Gastrocnemius medialis (tissue), 4 donors: Measurements from ENCODE around the gene BMERB1. TPM values are rescaled to one million over a fixed set of nuclear protein-coding genes. Genes with fewer than 3 reads are reported as not detected.

Experiments
- ATAC-seq, 2 donors: fragments of 150-250 bp; one replicate each; pipeline ENCODE4 v1.9.1; 2016
- DNase-seq, 2 donors: peaks; one replicate each; pipeline ENCODE4 v3.0.0-alpha.2; 2019
- H3K27ac ChIP-seq, 4 donors: fragments of 200-600 bp; sonication (generic); 1 replicate in 1 of 4; 2 replicates in 3 of 4; pipeline ENCODE4 v1.5.1; 2016 to 2018; ENCODE audit warnings: mild to moderate bottlenecking in 2 of 4, moderate library complexity in 1 of 4
- H3K27me3 ChIP-seq, 3 donors: fragments of 200-600 bp; sonication (generic) in 2 of 3; 1 replicate in 1 of 3; 2 replicates in 2 of 3; pipeline versions ENCODE4 v1.5.1 to v1.6.0; 2016 to 2019; ENCODE audit warnings: mild to moderate bottlenecking in 1 of 3, moderate library complexity in 1 of 3
- H3K36me3 ChIP-seq, 2 donors: fragments of 200-600 bp; sonication (generic) in 1 of 2; one replicate each; pipeline ENCODE4 v1.5.1; 2017 to 2018
- H3K4me1 ChIP-seq, 2 donors: fragments of 200-600 bp; sonication (generic) in 1 of 2; one replicate each; pipeline ENCODE4 v1.5.1; 2016 to 2017; ENCODE audit warnings: mild to moderate bottlenecking in 2 of 2
- H3K4me3 ChIP-seq, 4 donors: fragments of 200-600 bp; sonication (generic) in 3 of 4; 1 replicate in 1 of 4; 2 replicates in 3 of 4; pipeline ENCODE4 v1.5.1; 2016 to 2019; ENCODE audit warnings: mild to moderate bottlenecking in 2 of 4
- H3K9me3 ChIP-seq, 3 donors: fragments of 200-600 bp; sonication (generic) in 2 of 3; 1 replicate in 1 of 3; 2 replicates in 2 of 3; pipeline ENCODE4 v1.5.1; 2016 to 2019
- CTCF ChIP-seq, 5 experiments: fragments of 450-650 bp in 3 of 5; fragments of 200-600 bp in 2 of 5; sonication (generic) in 2 of 5; IDR thresholded peaks in 4 of 5; conservative IDR thresholded peaks in 1 of 5; 1 replicate in 4 of 5; 2 replicates in 1 of 5; pipeline ENCODE4 v1.5.1; 2016 to 2019; ENCODE audit warnings: antibody characterized with exemption in 5 of 5, mild to moderate bottlenecking in 3 of 5, moderate library complexity in 3 of 5
- POLR2A ChIP-seq, 2 donors: fragments of 450-650 bp; IDR thresholded peaks; one replicate each; pipeline ENCODE4 v1.6.1; 2017; ENCODE audit warnings: antibody characterized with exemption in 2 of 2, mild to moderate bottlenecking in 2 of 2, moderate library complexity in 2 of 2
- in situ Hi-C, 4 donors: fragments of 200-750 bp; cut with MboI; loops; one replicate each; pipeline versions ENCODE4 v1.15.0 to v1.8.0; 2017; ENCODE audit warnings: low sequenced_read_pairs in 4 of 4
- intact Hi-C: fragments of 100-400 bp; cut with DNase I; formaldehyde crosslinking; loops from one replicate; pipeline ENCODE4 v1.15.1; 2023; ENCODE audit warnings: low total_unique reads
- total RNA-seq, 4 donors: library from RNA; depleted of rRNA; stranded (reverse); fragments of >200 nt; gene quantifications; one replicate each; pipeline versions ENCODE4 v1.1.0 to v1.2.3, GENCODE V29; 2016

Gene BMERB1
- total RNA-seq, 4 donors from 2014 or later, result 112 to 392 (median 237) TPM

- no peaks in the 10 kb centered on the region for H3K27me3 ChIP-seq
- peaks cover 15 to 22% of the 10 kb centered on the region in 2 donors for H3K4me1 ChIP-seq
- no peaks in the 10 kb centered on the region for H3K9me3 ChIP-seq
- H3K36me3 ChIP-seq, result no peaks in the 10 kb centered on the region
- H3K27ac ChIP-seq, result peak overlapping the region in 1 of 4 donors; percentile 0
- TF ChIP-seq CTCF (IDR thresholded peaks at IDR 0.05 in 4 of 5, conservative IDR thresholded peaks at IDR 0.05 in 1 of 5), result no peak
- TF ChIP-seq POLR2A (IDR thresholded peaks at IDR 0.05), result no peak
- ATAC-seq (no peak), DNase-seq (no peak)
- H3K4me3 ChIP-seq, result no peak overlapping the region
- in situ Hi-C loops (no loop called here), intact Hi-C loops (no loop called here)
Observed at GRCh38 chr16:15507959-15508627, 73.7 kb downstream of the BMERB1 start.

GRCh38 chr16:15509051-15509592, 74.7 kb downstream of the BMERB1 start:
- Histone ChIP-seq H3K36me3 (no peaks in the 10 kb centered on the region), H3K4me3 (no peak overlapping the region), H3K4me1 (peaks cover 15 to 25% of the 10 kb centered on the region in 2 donors), H3K27ac (no peak overlapping the region), H3K9me3 (no peaks in the 10 kb centered on the region), H3K27me3 (no peaks in the 10 kb centered on the region)
- TF ChIP-seq POLR2A (IDR thresholded peaks at IDR 0.05) (no peak), CTCF (IDR thresholded peaks at IDR 0.05 in 4 of 5, conservative IDR thresholded peaks at IDR 0.05 in 1 of 5) (no peak)
- no peak for ATAC-seq
- intact Hi-C loops, result no loop called here
- in situ Hi-C loops, result no loop called here
- DNase-seq, result no peak

DNA sequence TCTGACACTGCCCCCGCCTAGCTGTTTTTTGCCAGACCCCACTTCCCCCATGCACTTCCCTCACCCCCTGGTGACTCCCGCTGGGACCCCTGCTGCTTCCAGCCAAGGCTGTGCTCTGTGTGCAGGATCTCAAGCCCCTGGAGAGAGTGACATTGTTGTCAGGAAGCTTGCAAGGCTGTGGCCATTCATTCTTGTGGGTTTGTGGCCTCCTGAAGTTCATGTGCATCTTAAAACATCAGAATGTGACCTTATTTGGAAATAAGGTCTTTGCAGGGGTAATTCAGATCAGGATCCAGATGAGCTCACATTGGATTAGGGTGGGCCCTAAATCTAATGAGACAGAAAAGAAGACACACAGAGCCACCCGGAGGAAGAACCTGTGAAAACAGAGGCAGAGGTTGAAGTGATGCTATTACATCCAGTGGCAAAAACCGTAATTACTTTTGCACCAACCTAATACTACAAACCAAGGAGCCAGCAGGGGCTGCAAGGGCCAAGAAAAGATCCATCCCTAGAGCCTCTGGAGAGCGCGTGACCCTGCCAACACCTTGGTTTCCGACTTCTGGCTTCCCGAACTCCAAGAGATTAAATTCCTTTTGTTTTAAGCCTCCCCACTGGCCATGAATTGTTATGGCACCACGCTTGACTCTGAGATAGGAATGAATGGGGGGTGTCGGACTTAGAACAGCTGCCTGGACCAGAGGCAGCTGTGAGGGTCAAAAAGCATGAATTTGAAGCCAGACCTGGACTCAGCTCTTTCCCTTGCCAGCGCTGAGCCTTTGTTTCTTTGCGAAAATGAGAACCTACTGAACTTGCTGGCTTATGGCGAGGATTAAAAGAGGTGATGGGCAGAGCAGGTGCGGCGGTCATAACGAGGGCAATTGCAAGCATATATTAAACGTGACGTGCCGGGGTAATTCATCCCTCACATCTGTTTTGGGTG, 75.5 kb downstream of the BMERB1 start:
- Histone ChIP-seq H3K36me3 (no peaks in the 10 kb centered on the region), H3K4me3 (no peak overlapping the region), H3K27ac (no peak overlapping the region), H3K27me3 (no peaks in the 10 kb centered on the region), H3K4me1 (peaks cover 15 to 25% of the 10 kb centered on the region in 2 donors), H3K9me3 (no peaks in the 10 kb centered on the region)
- in situ Hi-C loops, result no loop called here
- ATAC-seq, result no peak
- TF ChIP-seq CTCF (IDR thresholded peaks at IDR 0.05 in 4 of 5, conservative IDR thresholded peaks at IDR 0.05 in 1 of 5), result no peak
- no peak for TF ChIP-seq POLR2A (IDR thresholded peaks at IDR 0.05)
- intact Hi-C loops, result no loop called here
- no peak for DNase-seq

DNA sequence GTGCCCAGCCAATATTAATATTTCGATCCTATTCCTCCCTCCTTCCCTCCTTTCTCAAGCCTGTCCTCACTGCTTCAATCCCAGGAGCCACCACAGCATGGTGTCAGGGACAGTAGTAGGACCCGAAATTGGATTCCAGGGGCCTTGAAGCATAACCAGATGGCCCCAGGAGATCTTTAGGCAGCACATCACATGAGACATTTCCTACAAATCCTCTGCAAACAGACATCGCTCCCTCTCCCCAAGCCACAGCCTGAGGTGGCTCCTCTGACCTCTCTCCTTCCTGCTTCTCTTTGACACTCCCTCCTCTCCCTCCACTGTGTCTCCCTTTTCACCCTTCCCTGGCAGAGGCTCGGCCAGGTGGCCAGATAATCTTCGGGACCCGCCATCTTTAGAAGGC, 76.6 kb downstream of the BMERB1 start:
- TF ChIP-seq CTCF (IDR thresholded peaks at IDR 0.05 in 4 of 5, conservative IDR thresholded peaks at IDR 0.05 in 1 of 5) (no peak), POLR2A (IDR thresholded peaks at IDR 0.05) (no peak)
- Histone ChIP-seq H3K4me3 (no peak overlapping the region), H3K27ac (no peak overlapping the region), H3K4me1 (peaks cover 15 to 25% of the 10 kb centered on the region in 2 donors), H3K27me3 (no peaks in the 10 kb centered on the region), H3K36me3 (peaks cover 0 to 6% of the 10 kb centered on the region in 2 donors), H3K9me3 (no peaks in the 10 kb centered on the region)
- in situ Hi-C loops (no loop called here), intact Hi-C loops (no loop called here)
- ATAC-seq (no peak), DNase-seq (no peak)
